ENCODE results near the gene CLEC4A.

DNA sequence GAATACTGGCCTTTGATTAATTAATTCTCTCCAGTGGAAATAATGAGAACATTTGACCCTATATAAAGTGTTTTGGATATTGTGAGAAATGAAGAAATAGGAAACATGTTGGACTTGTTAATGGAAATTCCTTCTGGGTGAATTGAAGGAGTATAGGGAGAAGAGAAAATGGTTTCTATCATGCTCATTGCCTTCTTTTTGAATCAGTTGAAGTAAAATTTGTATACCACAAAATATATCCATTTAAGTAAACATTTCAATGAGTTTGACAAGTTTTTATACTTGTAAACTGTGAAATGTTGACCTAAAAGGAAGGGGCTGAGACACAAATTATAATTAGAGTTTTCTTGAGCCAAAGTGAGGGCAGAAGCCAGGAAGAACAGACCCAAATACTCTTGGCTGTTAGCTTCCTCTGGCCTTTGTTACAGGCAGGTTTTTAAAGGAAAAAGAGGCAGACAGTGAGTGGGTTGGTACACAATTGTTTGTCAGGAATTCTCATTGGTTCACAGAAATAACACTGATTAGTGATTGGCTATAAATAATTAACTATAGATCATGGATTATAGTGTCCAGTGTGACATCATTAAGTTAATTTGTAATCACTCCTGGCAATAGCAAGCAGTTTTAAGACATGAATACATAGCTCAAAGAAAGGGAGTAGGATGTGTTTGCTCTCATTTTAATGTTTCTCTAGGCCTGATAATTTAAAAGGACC, 34.2 kb downstream of the CLEC4A start:
- TF ChIP-seq, protein P1, sequence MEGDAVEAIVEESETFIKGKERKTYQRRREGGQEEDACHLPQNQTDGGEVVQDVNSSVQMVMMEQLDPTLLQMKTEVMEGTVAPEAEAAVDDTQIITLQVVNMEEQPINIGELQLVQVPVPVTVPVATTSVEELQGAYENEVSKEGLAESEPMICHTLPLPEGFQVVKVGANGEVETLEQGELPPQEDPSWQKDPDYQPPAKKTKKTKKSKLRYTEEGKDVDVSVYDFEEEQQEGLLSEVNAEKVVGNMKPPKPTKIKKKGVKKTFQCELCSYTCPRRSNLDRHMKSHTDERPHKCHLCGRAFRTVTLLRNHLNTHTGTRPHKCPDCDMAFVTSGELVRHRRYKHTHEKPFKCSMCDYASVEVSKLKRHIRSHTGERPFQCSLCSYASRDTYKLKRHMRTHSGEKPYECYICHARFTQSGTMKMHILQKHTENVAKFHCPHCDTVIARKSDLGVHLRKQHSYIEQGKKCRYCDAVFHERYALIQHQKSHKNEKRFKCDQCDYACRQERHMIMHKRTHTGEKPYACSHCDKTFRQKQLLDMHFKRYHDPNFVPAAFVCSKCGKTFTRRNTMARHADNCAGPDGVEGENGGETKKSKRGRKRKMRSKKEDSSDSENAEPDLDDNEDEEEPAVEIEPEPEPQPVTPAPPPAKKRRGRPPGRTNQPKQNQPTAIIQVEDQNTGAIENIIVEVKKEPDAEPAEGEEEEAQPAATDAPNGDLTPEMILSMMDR (IDR thresholded peaks at IDR 0.05) = no peak
- TF ChIP-seq POLR2A (IDR thresholded peaks at IDR 0.05) = no peak
